Activated gamma-delta T cell treated with anti-CD3 and anti-CD28 coated beads, Interleukin-2, amount 50 U/mL, for 16 hours (primary cell): Measurements from ENCODE around the gene OR8H2.
"Not testable (repeated sequence)": the region's sequence is repeated elsewhere in the genome, so short reads cannot be mapped to it uniquely, and the experiment has no call there.

Source experiments
- DNase-seq: peaks from one replicate; pipeline ENCODE4 v3.0.0-alpha.2; 2020; ENCODE audit warnings: low read depth

The OR8H2 gene, protein sequence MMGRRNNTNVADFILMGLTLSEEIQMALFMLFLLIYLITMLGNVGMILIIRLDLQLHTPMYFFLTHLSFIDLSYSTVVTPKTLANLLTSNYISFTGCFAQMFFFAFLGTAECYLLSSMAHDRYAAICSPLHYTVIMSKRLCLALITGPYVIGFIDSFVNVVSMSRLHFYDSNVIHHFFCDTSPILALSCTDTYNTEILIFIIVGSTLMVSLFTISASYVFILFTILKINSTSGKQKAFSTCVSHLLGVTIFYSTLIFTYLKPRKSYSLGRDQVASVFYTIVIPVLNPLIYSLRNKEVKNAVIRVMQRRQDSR

DNA sequence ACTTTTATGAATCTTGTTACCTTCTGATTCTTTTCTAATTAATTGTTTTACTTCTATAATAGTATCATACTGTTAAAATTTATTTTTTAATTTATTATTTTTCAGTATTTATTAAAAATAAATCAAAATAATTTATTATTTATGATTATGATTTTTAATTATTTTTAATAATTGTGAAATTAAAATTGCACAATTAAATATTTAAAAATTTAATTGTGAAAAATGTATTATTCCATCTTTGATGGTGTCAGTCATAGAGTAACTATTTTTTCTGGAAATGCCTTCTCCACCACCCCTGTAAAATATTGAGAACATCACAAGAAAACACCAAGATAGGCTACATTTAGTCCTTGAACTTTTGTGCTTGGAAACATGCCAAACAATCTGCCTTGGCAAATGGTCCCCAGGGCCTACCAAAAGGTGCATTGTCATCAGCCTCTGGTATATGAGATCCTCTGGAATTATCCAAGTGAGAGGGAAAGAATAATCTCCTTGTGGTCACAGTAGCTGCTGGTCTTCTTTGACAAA is at the start of gene OR8H2:
OR8H2 (plus strand) TSS at position 478 of the 528 bp plus-strand sequence. CDS start 1,356 bp downstream, outside the sequence.
- no peak for DNase-seq

DNA sequence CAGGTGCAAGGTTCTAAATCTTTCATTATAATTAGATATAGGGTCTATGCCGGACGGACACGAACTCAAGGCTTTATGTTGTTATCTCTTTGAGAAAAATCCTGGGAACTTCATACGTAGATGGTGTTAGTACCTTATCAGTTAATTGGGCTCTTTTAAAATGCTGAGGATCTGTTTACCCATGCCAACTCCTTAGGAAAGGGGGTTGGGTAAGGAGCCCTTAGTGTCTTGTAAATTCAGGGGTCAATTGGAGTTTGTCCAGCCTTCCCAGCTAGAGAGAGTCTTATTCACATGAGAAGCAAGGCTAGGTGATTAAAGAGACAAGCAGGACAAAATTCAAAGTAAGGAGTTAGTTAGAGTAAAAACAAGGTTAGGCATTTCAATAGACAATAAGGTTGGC is 47.1 kb upstream of the OR8H2 start:
- DNase-seq = not testable (repeated sequence)

DNA sequence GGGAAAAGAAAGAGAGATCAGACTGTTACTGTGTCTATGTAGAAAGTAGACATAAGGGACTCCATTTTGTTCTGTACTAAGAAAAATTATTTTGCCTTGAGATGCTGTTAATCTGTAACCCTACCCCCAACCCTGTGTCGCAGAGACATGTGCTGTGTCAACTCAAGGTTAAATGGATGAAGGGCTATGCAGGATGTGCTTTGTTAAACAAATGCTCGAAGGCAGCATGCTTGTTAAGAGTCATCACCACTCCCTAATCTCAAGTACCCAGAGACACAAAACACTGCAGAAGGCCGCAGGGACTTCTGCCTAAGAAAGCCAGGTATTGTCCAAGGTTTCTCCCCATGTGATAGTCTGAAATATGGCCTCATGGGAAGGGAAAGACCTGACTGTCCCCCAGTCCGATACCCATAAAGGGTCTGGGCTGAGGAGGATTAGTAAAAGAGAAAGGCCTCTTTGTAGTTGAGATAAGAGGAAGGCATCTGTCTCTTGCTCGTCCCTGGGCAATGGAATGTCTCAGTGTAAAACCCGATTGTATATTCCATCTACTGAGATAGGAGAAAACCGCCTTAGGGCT is 45.7 kb upstream of the OR8H2 start:
- not testable (repeated sequence) for DNase-seq

DNA sequence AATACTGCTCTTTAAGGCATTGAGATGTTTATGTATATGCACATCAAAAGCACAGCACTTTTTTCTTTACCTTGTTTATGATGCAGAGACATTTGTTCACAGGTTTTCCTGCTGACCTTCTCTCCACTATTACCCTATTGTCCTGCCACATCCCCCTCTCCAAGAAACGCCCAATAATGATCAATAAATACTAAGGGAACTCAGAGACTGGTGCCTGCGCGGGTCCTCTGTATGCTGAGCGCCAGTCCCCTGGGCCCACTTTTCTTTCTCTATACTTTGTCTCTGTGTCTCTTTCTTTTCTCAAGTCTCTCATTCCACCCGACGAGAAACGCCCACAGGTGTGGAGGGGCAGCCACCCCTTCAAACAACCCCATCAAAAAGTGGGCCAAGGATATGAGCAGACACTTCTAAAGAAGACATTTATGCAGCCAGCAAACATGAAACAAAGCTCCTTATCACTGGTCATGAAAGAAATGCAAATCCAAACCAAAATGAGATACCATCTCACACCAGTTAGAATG is 45.2 kb upstream of the OR8H2 start:
- DNase-seq = not testable (repeated sequence)

DNA sequence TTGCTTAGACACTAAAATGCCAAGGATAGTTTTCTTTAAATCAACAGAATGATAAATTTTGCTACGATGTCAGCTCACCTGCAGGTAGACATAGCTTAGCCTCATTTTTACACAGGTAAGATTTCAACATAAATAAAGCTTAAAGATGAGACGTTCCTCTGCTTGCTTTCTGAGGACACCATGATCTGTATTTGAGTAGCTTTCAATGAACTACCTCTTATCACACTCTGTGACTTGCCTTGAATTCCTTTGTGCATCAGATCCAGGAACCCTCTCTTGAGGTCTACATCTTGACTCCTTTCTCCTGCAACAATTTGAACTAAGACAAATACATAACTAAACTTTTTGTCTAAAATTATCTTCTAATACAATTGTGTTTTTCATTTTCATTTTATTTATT is 36.5 kb upstream of the OR8H2 start:
- DNase-seq = no peak

DNA sequence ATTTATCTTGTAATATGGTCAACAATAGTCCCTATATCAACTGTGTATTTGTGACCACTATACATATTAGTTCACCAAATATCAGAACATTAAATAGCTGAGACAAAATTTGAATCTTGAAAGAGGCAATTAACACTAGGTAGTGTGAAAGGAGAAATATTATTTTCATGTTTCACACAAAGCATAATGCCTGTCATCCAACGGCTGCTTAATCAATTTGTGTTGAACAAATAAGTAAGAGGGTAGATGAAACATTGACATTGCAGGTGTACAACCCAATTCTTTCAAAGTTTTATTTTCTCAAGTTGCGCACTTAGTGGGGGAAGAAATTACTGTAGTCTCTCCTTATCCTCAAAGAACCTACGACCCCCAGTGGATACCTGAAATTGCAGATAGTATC is 13.8 kb upstream of the OR8H2 start:
- no peak for DNase-seq

DNA sequence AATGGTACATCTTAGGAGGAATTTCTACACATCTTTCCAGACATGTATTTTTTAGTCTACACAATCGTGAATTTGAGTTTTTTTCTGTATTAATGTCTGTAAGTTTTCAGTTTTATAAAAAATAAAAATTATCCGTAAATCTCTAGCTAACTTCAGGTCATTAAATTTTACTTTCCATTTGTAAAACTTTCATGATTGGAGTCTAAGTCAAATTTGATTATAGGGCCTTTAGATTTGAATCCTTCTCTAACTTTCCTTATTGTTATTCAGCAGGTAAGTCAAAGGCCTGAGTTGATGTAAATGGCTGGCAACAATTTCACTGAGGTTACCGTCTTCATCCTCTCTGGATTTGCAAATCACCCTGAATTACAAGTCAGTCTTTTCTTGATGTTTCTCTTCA is 10.5 kb upstream of the OR8H2 start, which contains the start of gene OR8I2:
OR8I2 (plus strand) TSS at position 301 of the 400 bp plus-strand sequence; CDS start at position 301, 0 bp downstream.
- no peak for DNase-seq

DNA sequence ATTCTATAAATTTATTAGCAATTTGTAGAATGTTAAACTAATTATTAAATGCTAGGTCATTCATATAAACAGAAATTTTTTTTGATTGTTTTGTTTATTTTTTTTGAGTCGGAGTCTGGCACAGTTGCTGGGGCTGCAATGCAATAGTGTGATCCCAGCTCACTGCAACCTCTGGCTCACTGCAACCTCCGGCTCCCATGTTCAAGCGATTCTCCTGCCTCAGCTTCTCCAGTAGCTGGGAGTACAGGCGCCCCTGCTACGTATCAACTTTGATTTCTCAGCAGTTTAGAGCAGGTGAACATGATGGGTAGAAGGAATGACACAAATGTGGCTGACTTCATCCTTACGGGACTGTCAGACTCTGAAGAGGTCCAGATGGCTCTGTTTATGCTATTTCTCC is 18.6 kb downstream of the OR8H2 start, which contains the start of gene OR8H3:
OR8H3 (plus strand) TSS at position 301 of the 400 bp plus-strand sequence; CDS start at position 301, 0 bp downstream.
- DNase-seq = no peak

DNA sequence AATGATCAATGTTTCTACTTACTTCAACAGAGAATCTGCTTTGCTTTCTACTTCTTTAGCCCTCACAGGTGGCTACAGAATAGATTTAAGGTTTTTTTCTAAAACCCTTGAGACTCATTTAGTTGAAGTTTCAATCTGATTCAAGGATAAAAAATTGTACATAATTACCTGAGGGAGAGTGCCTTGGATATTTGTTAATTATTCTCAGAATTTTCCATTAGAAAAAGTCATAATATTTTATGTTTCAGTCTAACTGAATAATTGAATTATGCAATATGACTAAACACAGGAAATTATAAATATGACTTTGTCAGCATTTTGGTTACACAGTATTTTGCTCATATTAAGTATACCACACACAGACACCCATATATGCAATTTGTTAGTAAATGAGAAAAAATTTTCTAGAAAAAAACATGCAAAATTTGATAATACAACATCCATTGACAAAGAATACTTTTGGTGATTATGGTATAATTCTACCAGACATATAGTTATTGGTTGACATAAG is 36.7 kb downstream of the OR8H2 start, which contains the start of gene OR8J3:
OR8J3 (minus strand) TSS at position 51 of the 511 bp plus-strand sequence. CDS start 2,483 bp downstream, outside the sequence.
- no peak for DNase-seq

DNA sequence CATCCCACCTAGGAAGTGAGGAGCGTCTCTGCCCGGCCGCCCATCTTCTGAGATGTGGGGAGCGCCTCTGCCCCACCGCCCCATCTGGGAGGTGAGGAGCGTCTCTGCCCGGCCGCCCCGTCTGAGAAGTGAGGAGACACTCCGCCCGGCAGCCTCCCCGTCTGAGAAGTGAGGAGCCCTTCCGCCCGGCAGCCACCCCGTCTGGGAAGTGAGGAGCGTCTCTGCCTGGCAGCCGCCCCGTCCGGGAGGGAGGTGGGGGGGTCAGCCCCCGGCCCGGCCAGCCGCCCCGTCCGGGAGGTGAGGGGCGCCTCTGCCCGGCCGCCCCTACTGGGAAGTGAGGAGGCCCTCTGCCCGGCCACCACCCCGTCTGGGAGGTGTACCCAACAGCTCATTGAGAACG is 40.2 kb downstream of the OR8H2 start:
- DNase-seq = not testable (repeated sequence)

DNA sequence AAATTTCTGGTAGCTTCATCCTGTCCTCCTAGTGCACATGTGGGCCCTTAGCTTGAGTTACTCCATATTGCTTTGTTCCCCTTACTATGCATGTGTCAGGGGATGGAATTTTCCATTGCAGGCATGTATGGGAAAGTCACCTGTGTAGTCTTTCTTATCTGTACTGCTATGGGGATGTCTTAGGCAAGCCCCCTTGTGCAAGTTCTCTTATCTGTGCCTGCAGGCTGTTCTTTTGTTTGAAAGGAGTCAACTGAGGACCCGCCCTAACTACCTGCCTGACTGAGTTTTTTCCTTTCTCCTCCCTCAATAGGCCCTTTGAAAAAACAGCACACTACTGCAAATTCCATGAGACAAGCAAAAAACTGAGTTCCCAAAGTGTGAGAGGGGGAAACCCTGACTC is 47.9 kb downstream of the OR8H2 start:
- no peak for DNase-seq

DNA sequence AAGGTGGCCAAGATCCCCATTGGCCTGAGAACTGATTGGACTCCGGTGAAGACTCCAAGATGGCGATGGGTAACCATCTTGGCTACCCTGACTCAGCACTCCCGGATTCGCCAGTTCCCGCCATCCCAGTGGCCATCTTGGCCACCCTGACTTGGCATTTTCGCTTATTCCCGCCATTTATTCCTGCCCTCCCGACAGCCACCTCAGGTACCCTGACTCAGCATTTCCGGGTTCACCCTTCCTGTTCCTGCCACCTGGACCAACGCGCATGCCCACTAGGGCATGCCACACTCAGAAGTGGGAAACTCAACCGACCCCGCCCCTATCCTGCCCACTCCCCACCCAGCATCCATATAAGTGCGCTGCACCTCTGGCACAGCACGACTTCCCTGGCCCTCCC is 48.8 kb downstream of the OR8H2 start:
- no peak for DNase-seq
